Measurements from ENCODE around the gene KRR1. TPM values are rescaled to one million over a fixed set of nuclear protein-coding genes. Genes with fewer than 3 reads are reported as not detected.

Gene KRR1
- total and polyA plus RNA-seq, 2 experiments from 2014 or later: 55.7 to 120 TPM

DNA sequence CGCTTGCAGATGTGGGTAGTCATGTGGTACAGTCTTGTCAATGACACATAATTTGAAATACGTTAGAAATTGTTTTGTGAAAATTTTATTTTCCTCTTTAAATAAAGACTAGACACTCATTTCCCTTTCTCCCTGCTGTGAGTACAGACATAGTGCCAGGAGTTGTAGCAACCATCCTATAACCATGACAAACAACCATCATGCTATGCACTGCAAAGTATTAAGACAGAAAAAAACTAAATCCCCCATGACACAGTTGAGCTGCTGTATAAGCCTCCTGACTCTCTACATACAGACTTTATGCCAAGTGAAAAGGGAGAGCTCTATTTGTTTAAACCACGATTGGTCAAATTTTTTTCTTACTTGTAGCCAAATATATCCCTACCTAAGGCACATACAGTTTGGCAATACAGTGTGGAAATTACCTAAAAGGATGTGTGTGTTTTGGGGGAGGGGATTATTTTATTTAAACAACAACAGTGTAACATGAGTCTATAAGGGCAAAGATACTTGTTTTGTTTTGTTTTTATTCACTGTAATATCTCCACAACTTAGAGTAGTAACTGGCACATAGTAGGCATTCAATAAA is 45.0 kb upstream of the KRR1 start (continued):
- TF ChIP-seq, protein P1, sequence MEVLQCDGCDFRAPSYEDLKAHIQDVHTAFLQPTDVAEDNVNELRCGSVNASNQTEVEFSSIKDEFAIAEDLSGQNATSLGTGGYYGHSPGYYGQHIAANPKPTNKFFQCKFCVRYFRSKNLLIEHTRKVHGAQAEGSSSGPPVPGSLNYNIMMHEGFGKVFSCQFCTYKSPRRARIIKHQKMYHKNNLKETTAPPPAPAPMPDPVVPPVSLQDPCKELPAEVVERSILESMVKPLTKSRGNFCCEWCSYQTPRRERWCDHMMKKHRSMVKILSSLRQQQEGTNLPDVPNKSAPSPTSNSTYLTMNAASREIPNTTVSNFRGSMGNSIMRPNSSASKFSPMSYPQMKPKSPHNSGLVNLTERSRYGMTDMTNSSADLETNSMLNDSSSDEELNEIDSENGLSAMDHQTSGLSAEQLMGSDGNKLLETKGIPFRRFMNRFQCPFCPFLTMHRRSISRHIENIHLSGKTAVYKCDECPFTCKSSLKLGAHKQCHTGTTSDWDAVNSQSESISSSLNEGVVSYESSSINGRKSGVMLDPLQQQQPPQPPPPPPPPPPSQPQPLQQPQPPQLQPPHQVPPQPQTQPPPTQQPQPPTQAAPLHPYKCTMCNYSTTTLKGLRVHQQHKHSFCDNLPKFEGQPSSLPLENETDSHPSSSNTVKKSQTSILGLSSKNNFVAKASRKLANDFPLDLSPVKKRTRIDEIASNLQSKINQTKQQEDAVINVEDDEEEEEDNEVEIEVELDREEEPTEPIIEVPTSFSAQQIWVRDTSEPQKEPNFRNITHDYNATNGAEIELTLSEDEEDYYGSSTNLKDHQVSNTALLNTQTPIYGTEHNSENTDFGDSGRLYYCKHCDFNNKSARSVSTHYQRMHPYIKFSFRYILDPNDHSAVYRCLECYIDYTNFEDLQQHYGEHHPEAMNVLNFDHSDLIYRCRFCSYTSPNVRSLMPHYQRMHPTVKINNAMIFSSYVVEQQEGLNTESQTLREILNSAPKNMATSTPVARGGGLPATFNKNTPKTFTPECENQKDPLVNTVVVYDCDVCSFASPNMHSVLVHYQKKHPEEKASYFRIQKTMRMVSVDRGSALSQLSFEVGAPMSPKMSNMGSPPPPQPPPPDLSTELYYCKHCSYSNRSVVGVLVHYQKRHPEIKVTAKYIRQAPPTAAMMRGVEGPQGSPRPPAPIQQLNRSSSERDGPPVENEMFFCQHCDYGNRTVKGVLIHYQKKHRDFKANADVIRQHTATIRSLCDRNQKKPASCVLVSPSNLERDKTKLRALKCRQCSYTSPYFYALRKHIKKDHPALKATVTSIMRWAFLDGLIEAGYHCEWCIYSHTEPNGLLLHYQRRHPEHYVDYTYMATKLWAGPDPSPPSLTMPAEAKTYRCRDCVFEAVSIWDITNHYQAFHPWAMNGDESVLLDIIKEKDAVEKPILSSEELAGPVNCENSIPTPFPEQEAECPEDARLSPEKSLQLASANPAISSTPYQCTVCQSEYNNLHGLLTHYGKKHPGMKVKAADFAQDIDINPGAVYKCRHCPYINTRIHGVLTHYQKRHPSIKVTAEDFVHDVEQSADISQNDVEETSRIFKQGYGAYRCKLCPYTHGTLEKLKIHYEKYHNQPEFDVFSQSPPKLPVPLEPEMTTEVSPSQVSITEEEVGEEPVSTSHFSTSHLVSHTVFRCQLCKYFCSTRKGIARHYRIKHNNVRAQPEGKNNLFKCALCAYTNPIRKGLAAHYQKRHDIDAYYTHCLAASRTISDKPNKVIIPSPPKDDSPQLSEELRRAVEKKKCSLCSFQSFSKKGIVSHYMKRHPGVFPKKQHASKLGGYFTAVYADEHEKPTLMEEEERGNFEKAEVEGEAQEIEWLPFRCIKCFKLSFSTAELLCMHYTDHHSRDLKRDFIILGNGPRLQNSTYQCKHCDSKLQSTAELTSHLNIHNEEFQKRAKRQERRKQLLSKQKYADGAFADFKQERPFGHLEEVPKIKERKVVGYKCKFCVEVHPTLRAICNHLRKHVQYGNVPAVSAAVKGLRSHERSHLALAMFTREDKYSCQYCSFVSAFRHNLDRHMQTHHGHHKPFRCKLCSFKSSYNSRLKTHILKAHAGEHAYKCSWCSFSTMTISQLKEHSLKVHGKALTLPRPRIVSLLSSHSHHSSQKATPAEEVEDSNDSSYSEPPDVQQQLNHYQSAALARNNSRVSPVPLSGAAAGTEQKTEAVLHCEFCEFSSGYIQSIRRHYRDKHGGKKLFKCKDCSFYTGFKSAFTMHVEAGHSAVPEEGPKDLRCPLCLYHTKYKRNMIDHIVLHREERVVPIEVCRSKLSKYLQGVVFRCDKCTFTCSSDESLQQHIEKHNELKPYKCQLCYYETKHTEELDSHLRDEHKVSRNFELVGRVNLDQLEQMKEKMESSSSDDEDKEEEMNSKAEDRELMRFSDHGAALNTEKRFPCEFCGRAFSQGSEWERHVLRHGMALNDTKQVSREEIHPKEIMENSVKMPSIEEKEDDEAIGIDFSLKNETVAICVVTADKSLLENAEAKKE (CRISPR knock-in tag; IDR thresholded peaks at IDR 0.05): no peak
- TF ChIP-seq JUNB (IDR thresholded peaks at IDR 0.05; ENCODE audit: unreplicated experiment): no peak
- TF ChIP-seq EZH2phosphoT487 (IDR thresholded peaks at IDR 0.05; ENCODE audit: unreplicated experiment): no peak

GRCh38 chr12:75554556-75554880 is 43.1 kb upstream of the KRR1 start:
- Histone ChIP-seq H3K36me3 (ENCODE audit: insufficient read depth) (no peaks in the 10 kb centered on the region), H3K4me1 (ENCODE audit: insufficient read depth) (no peaks in the 10 kb centered on the region; the same call in none of the 2 replicates), H3K4me3 (no peak overlapping the region), H3K27me3 (ENCODE audit: insufficient read depth) (no peaks in the 10 kb centered on the region), H4K20me1 (replicated peaks; ENCODE audit: insufficient read depth) (no peaks in the 10 kb centered on the region), H3K9me2 (ENCODE audit: insufficient read depth) (no peaks in the 10 kb centered on the region), H3K27ac (ENCODE audit: low read depth) (no peak overlapping the region), H2AFZ (no peak overlapping the region), H3F3A (replicated peaks; ENCODE audit: low read depth) (no peaks in the 10 kb centered on the region), H3K79me2 (replicated peaks; ENCODE audit: insufficient read depth) (no peaks in the 10 kb centered on the region), H3K4me2 (no peak overlapping the region)
- DNase-seq (ENCODE audit: low spot score) (no peak), ATAC-seq (no peak)
- H3K4me1 Mint-ChIP-seq: peaks cover 16% of the 10 kb centered on the region; the same call in 2 of the 3 replicates
- no peaks in the 10 kb centered on the region for H3K27me3 Mint-ChIP-seq (ENCODE audit: insufficient read depth, low read depth, poor library complexity)
- no peak overlapping the region for H3K27ac Mint-ChIP-seq
- H3K4me3 Mint-ChIP-seq: no peak overlapping the region
- no peaks in the 10 kb centered on the region for H3K9me3 Mint-ChIP-seq
- TF ChIP-seq CTCF (conservative IDR thresholded peaks at IDR 0.05; ENCODE audit: low read depth in 2 of 2) (no peak), EZH2 (IDR thresholded peaks at IDR 0.05; ENCODE audit: low read depth, unreplicated experiment) (no peak), STAT1 (IDR thresholded peaks at IDR 0.05; ENCODE audit: unreplicated experiment) (no peak), ZNF114 (CRISPR knock-in tag; IDR thresholded peaks at IDR 0.05) (no peak)
- TF ChIP-seq, protein P1 (CRISPR knock-in tag; IDR thresholded peaks at IDR 0.05): no peak
- no peaks in the 10 kb centered on the region for H3K36me3 Mint-ChIP-seq (ENCODE audit: low read depth)
